RPMI8226 (cell line): ENCODE measurements around the gene FAM163B.
A peak's percentile ranks its signal among the peaks of the same experiment; 100 is the strongest.

Source experiments
- DNase-seq: peaks from one replicate; pipeline ENCODE4 v3.0.0-alpha.2; 2015

FAM163B gene

GRCh38 chr9:133609311-133610098 lies at the start of gene FAM163B:
TSS of gene FAM163B (minus strand) at chr9:133609389. CDS start at chr9:133580223, 29,166 bp downstream.
- no peak for DNase-seq

GRCh38 chr9:133657120-133657661 lies 48.0 kb upstream of the FAM163B start:
- peak; percentile 77 for DNase-seq

GRCh38 chr9:133656211-133657119 lies 47.3 kb upstream of the FAM163B start:
- DNase-seq = peak; percentile 84

GRCh38 chr9:133655701-133656100 lies 46.5 kb upstream of the FAM163B start:
- no peak for DNase-seq

- DNase-seq = no peak
Measured at GRCh38 chr9:133654736-133655657, 45.8 kb upstream of the FAM163B start.

- no peak for DNase-seq
Measured at GRCh38 chr9:133653638-133654037, 44.4 kb upstream of the FAM163B start.

GRCh38 chr9:133650026-133650425 lies 40.8 kb upstream of the FAM163B start:
- no peak for DNase-seq

- DNase-seq = no peak
Measured at GRCh38 chr9:133649194-133649593, 40.0 kb upstream of the FAM163B start.

GRCh38 chr9:133647765-133648469 lies 38.7 kb upstream of the FAM163B start:
- no peak for DNase-seq

GRCh38 chr9:133647148-133647547 lies 38.0 kb upstream of the FAM163B start:
- no peak for DNase-seq

- DNase-seq = no peak
Measured at GRCh38 chr9:133645021-133645765, 36.0 kb upstream of the FAM163B start.

GRCh38 chr9:133643978-133644760 lies 35.0 kb upstream of the FAM163B start:
- no peak for DNase-seq

- DNase-seq = no peak
Measured at GRCh38 chr9:133643362-133643755, 34.2 kb upstream of the FAM163B start.

- no peak for DNase-seq
Measured at GRCh38 chr9:133642708-133643361, 33.6 kb upstream of the FAM163B start.

- DNase-seq = no peak
Measured at GRCh38 chr9:133641861-133642595, 32.8 kb upstream of the FAM163B start.

GRCh38 chr9:133641396-133641655 lies 32.1 kb upstream of the FAM163B start:
- DNase-seq = no peak

GRCh38 chr9:133640580-133641395 lies 31.6 kb upstream of the FAM163B start:
- no peak for DNase-seq

GRCh38 chr9:133640160-133640559 lies 31.0 kb upstream of the FAM163B start:
- DNase-seq = no peak
